BE2C (cell line): Measurements from ENCODE around the gene RIF1.

Experiments
- DNase-seq: peaks from one replicate; pipeline ENCODE4 v3.0.0-alpha.2; 2020
- H3K27me3 ChIP-seq: fragments of 250-450 bp; sonication (Bioruptor Pico); 2 replicates; pipeline ENCODE4 v1.5.1; 2020; ENCODE audit warnings: mild to moderate bottlenecking
- H3K36me3 ChIP-seq: fragments of 250-450 bp; sonication (Bioruptor Pico); 2 replicates; pipeline ENCODE4 v1.5.1; 2020; ENCODE audit warnings: mild to moderate bottlenecking
- H3K4me1 ChIP-seq: fragments of 250-450 bp; sonication (Bioruptor Pico); 2 replicates; pipeline ENCODE4 v1.5.1; 2020
- H3K4me3 ChIP-seq: 2 replicates; pipeline ENCODE4 v1.5.1; 2011; ENCODE audit warnings: low read depth, low read length
- H3K9me3 ChIP-seq: fragments of 250-450 bp; sonication (Bioruptor Pico); 2 replicates; pipeline ENCODE4 v1.5.1; 2020
- TF ChIP-seq, protein P1 (sequence below): IDR thresholded peaks from 2 replicates; pipeline ENCODE4 v1.5.1; 2012; ENCODE audit warnings: mild to moderate bottlenecking, low read depth, low read length

RIF1 gene

DNA sequence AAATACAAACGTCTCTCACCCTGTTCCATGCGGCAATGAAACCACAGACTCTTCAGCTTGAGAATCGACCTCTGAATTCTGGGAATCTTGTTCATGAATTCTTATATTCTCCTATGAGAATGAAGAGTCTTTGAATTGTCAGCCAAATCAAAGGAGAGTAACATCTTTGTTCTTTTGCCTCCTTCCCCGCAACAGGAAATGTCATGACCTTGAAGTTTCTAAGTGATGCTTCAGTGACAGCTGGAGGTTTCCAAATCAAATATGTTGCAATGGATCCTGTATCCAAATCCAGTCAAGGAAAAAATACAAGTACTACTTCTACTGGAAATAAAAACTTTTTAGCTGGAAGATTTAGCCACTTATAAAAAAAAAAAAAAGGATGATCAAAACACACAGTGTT is 30.5 kb upstream of the RIF1 start:
- no peak overlapping the region for H3K4me3 ChIP-seq
- no peaks in the 10 kb centered on the region for H3K9me3 ChIP-seq
- no peaks in the 10 kb centered on the region for H3K4me1 ChIP-seq
- H3K36me3 ChIP-seq, result no peaks in the 10 kb centered on the region
- no peak for DNase-seq
- TF ChIP-seq, protein P1, sequence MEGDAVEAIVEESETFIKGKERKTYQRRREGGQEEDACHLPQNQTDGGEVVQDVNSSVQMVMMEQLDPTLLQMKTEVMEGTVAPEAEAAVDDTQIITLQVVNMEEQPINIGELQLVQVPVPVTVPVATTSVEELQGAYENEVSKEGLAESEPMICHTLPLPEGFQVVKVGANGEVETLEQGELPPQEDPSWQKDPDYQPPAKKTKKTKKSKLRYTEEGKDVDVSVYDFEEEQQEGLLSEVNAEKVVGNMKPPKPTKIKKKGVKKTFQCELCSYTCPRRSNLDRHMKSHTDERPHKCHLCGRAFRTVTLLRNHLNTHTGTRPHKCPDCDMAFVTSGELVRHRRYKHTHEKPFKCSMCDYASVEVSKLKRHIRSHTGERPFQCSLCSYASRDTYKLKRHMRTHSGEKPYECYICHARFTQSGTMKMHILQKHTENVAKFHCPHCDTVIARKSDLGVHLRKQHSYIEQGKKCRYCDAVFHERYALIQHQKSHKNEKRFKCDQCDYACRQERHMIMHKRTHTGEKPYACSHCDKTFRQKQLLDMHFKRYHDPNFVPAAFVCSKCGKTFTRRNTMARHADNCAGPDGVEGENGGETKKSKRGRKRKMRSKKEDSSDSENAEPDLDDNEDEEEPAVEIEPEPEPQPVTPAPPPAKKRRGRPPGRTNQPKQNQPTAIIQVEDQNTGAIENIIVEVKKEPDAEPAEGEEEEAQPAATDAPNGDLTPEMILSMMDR, result no peak
- H3K27me3 ChIP-seq, result no peaks in the 10 kb centered on the region

DNA sequence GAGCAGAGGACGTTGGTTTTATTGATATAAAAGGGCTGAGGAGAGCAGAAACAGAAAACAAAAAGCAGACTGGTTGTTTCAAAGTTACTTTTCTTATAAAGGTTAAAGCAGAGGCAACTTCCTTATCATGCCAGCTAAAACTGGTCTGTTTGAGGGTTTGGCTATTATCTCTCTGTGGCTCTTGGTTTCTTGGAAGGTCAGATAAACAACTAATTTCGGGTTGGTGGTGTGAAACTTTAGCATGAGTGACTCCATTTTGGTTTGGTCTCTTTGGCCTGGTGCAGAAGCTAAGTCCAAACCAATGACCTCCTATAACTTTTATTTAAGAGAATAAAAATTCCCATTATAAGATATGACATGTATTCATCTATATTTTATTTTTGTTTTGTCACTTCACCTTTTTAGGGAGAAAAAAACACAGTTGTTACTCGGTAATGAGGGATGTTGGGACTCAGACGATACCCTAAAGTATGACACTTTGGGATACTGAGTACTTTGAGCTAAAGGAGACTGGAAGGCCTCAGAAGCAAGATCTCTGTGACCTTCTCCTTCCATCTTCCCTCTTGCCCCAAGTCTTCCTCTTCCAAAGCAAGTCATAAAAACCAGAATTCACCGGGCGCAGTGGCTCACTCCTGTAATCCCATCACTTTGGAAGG is 29.0 kb upstream of the RIF1 start:
- TF ChIP-seq, protein P1, result no peak
- no peak overlapping the region for H3K4me3 ChIP-seq
- H3K4me1 ChIP-seq, result no peaks in the 10 kb centered on the region
- H3K27me3 ChIP-seq, result no peaks in the 10 kb centered on the region
- no peak for DNase-seq
- H3K36me3 ChIP-seq, result no peaks in the 10 kb centered on the region
- no peaks in the 10 kb centered on the region for H3K9me3 ChIP-seq

DNA sequence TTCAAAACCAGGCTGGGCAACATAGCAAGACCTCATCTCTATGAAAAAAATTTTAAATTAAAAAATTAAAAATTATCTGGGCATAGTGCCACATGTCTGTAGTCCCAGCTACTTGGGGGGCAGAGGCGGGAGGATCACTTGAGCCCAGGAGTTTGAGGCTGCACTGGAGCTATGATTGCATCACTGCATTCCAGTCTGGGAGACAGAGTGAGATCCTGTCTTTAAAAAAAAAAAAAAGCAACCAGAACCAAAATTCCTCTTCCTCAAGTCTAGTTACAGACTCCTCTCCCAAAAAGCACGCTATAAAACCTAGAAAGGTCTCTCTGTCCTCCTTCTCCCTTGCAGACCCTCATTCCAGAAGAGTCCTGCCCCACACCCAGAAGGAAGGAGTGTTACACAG is 28.4 kb upstream of the RIF1 start:
- no peaks in the 10 kb centered on the region for H3K27me3 ChIP-seq
- no peak for DNase-seq
- no peak overlapping the region for H3K4me3 ChIP-seq
- no peaks in the 10 kb centered on the region for H3K36me3 ChIP-seq
- TF ChIP-seq, protein P1, result no peak
- H3K4me1 ChIP-seq, result no peaks in the 10 kb centered on the region
- no peaks in the 10 kb centered on the region for H3K9me3 ChIP-seq

DNA sequence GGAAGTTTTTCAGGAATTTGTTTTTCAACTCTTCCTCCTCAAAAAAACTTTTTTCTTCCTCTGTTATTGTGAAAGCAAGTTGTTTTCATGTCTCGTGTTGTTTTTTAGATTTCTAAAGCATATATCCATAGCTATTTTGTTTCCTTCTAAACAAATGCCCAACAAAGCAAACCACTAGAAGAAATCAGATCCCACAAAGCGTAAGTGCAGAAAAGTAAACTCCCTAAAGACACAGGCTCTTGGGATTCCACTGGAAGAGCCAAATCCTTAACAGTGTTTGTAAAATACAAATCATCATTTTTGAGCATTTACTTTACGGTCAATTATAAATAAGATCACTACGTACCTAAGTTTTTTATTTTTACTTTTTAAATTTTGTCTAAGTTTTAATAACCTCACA is 21.7 kb upstream of the RIF1 start:
- Histone ChIP-seq H3K4me1 (no peaks in the 10 kb centered on the region), H3K27me3 (no peaks in the 10 kb centered on the region), H3K36me3 (no peaks in the 10 kb centered on the region), H3K4me3 (no peak overlapping the region), H3K9me3 (no peaks in the 10 kb centered on the region)
- no peak for DNase-seq
- TF ChIP-seq, protein P1, result no peak

DNA sequence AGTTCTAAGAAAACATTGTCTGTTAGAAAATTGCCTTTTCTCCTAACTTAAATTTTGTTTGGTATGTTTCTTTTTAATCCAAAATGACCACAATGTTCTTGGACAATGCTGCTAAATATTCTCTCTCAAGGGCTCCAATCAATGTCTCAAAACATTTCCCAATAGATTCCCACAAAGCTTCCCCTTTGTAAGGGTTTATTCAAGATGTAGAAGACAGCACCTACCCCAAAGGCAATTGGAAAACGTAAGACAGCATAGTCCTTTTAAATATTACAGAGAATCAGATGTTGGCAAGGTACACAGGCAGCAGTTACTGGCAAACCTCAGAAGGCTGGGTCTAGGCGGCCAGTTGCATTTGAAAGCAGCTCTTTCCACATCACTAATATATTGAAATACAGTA is 18.3 kb upstream of the RIF1 start:
- Histone ChIP-seq H3K4me3 (no peak overlapping the region), H3K36me3 (no peaks in the 10 kb centered on the region), H3K9me3 (no peaks in the 10 kb centered on the region), H3K4me1 (no peaks in the 10 kb centered on the region), H3K27me3 (no peaks in the 10 kb centered on the region)
- TF ChIP-seq, protein P1, result no peak
- DNase-seq, result no peak

DNA sequence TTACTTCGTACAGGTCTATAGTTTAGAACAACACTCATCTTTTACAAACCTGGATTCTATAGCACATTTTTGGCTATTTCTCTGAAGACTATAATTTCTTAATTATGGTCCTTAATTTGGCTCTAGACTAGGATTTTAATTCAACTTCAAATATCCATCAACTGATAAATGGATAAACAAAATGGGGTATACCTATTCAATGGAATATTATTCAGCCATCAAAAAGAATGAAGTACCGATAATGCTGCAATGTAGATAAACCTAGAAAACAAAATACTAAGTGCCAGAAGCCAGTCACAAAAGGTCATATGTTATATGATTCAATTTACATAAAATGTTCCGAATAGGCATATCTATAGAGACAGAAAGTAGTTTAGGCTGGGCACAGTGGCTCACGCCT is 15.2 kb upstream of the RIF1 start:
- Histone ChIP-seq H3K27me3 (no peaks in the 10 kb centered on the region), H3K36me3 (no peaks in the 10 kb centered on the region), H3K4me3 (no peak overlapping the region), H3K4me1 (no peaks in the 10 kb centered on the region), H3K9me3 (no peaks in the 10 kb centered on the region)
- TF ChIP-seq, protein P1, result no peak
- no peak for DNase-seq
